ENCODE measurements around the gene AP2B1. TPM values are rescaled to one million over a fixed set of nuclear protein-coding genes. Genes with fewer than 3 reads are reported as not detected.

AP2B1 gene
- total and polyA plus RNA-seq, 9 of the 15 experiments (the other 6 are each of a cell fraction or from before 2014, with no cell fraction given) = 60.1 to 287 (median 105) TPM

DNA sequence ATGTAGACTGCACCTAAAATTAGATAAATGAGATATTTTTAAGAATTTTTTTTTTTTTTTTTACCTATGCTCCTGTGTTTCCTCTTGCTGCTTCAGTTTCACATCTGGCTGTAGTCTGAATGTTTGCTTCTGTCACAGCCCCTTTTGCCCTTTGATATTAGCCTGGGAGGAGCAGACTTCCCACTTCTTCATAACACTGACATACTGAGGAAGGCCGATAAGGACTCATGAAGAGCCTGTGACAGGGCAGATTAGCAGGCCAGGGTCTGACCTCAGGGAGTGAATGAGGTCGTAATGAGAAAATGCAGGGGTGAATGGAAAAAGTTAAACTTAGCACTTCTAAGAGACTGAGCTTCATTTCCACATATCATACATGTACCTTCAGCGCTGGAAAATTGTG, 26.4 kb upstream of the AP2B1 start, which contains the start of gene SLFN14 (continued):
- TF ChIP-seq, protein P1, sequence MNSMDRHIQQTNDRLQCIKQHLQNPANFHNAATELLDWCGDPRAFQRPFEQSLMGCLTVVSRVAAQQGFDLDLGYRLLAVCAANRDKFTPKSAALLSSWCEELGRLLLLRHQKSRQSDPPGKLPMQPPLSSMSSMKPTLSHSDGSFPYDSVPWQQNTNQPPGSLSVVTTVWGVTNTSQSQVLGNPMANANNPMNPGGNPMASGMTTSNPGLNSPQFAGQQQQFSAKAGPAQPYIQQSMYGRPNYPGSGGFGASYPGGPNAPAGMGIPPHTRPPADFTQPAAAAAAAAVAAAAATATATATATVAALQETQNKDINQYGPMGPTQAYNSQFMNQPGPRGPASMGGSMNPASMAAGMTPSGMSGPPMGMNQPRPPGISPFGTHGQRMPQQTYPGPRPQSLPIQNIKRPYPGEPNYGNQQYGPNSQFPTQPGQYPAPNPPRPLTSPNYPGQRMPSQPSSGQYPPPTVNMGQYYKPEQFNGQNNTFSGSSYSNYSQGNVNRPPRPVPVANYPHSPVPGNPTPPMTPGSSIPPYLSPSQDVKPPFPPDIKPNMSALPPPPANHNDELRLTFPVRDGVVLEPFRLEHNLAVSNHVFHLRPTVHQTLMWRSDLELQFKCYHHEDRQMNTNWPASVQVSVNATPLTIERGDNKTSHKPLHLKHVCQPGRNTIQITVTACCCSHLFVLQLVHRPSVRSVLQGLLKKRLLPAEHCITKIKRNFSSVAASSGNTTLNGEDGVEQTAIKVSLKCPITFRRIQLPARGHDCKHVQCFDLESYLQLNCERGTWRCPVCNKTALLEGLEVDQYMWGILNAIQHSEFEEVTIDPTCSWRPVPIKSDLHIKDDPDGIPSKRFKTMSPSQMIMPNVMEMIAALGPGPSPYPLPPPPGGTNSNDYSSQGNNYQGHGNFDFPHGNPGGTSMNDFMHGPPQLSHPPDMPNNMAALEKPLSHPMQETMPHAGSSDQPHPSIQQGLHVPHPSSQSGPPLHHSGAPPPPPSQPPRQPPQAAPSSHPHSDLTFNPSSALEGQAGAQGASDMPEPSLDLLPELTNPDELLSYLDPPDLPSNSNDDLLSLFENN (IDR thresholded peaks at IDR 0.05; ENCODE audit: low read depth in 2 of 2, low read length in 2 of 2) = peak in 1 of 2 experiments; percentile 98; a peak in 2 of 4 replicates
- TF ChIP-seq ZNF212 (CRISPR knock-in tag; IDR thresholded peaks at IDR 0.05) (no peak), SMARCC2 (IDR thresholded peaks at IDR 0.05; ENCODE audit: low read depth) (peak; percentile 99), SMARCB1 (IDR thresholded peaks at IDR 0.05; ENCODE audit: insufficient read length, low read depth) (no peak), KLF1 (tag; IDR thresholded peaks at IDR 0.05) (no peak), NCOA1 (IDR thresholded peaks at IDR 0.05; ENCODE audit: low read depth) (peak; percentile 95), MTA1 (IDR thresholded peaks at IDR 0.05; ENCODE audit: borderline replicate concordance) (peak; percentile 89), SETDB1 (IDR thresholded peaks at IDR 0.05; ENCODE audit: low read length) (no peak), ZNF24 (IDR thresholded peaks at IDR 0.05) (peak; percentile 83), SMAD1 (IDR thresholded peaks at IDR 0.05; ENCODE audit: low read depth, low read length, partially characterized antibody) (peak; percentile 79), SMARCA4 (IDR thresholded peaks at IDR 0.05) (peak; percentile 100), TOE1 (IDR thresholded peaks at IDR 0.05; ENCODE audit: borderline replicate concordance) (no peak), TOE1 (CRISPR knock-in tag; IDR thresholded peaks at IDR 0.05; ENCODE audit: borderline replicate concordance, low read depth) (no peak), ZNF133 (CRISPR knock-in tag; IDR thresholded peaks at IDR 0.05) (no peak), HOXB6 (CRISPR knock-in tag; IDR thresholded peaks at IDR 0.05; ENCODE audit: borderline replicate concordance) (no peak), CHD1 (IDR thresholded peaks at IDR 0.05; ENCODE audit: low read length) (no peak), PHB2 (IDR thresholded peaks at IDR 0.05; ENCODE audit: low read depth) (peak; percentile 96), ZNF143 (CRISPR knock-in tag; IDR thresholded peaks at IDR 0.05) (no peak), NR1H2 (CRISPR knock-in tag; IDR thresholded peaks at IDR 0.05) (no peak), ZC3H4 (CRISPR knock-in tag; IDR thresholded peaks at IDR 0.05; ENCODE audit: borderline replicate concordance) (no peak), TAF9B (IDR thresholded peaks at IDR 0.05; ENCODE audit: partially characterized antibody) (peak; percentile 43), MEF2A (IDR thresholded peaks at IDR 0.05; ENCODE audit: control insufficient read depth, low read depth, low read length) (peak; percentile 77), CBX3 (IDR thresholded peaks at IDR 0.05; ENCODE audit: borderline replicate concordance in 1 of 2, low read length in 2 of 2) (peak in 1 of 2 experiments; percentile 91; a peak in 2 of 3 replicates)
- TF ChIP-seq, protein P2, sequence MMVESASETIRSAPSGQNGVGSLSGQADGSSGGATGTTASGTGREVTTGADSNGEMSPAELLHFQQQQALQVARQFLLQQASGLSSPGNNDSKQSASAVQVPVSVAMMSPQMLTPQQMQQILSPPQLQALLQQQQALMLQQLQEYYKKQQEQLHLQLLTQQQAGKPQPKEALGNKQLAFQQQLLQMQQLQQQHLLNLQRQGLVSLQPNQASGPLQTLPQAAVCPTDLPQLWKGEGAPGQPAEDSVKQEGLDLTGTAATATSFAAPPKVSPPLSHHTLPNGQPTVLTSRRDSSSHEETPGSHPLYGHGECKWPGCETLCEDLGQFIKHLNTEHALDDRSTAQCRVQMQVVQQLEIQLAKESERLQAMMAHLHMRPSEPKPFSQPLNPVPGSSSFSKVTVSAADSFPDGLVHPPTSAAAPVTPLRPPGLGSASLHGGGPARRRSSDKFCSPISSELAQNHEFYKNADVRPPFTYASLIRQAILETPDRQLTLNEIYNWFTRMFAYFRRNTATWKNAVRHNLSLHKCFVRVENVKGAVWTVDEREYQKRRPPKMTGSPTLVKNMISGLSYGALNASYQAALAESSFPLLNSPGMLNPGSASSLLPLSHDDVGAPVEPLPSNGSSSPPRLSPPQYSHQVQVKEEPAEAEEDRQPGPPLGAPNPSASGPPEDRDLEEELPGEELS (CRISPR knock-in tag; IDR thresholded peaks at IDR 0.05; ENCODE audit: borderline replicate concordance) = no peak
- TF ChIP-seq, protein P3, sequence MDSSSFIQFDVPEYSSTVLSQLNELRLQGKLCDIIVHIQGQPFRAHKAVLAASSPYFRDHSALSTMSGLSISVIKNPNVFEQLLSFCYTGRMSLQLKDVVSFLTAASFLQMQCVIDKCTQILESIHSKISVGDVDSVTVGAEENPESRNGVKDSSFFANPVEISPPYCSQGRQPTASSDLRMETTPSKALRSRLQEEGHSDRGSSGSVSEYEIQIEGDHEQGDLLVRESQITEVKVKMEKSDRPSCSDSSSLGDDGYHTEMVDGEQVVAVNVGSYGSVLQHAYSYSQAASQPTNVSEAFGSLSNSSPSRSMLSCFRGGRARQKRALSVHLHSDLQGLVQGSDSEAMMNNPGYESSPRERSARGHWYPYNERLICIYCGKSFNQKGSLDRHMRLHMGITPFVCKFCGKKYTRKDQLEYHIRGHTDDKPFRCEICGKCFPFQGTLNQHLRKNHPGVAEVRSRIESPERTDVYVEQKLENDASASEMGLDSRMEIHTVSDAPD (CRISPR knock-in tag; IDR thresholded peaks at IDR 0.05) = no peak

Data from K562 (cell line).